ENCODE data around the gene FRMD4A.
A peak's percentile ranks its signal among the peaks of the same experiment; 100 is the strongest.

The FRMD4A gene

DNA sequence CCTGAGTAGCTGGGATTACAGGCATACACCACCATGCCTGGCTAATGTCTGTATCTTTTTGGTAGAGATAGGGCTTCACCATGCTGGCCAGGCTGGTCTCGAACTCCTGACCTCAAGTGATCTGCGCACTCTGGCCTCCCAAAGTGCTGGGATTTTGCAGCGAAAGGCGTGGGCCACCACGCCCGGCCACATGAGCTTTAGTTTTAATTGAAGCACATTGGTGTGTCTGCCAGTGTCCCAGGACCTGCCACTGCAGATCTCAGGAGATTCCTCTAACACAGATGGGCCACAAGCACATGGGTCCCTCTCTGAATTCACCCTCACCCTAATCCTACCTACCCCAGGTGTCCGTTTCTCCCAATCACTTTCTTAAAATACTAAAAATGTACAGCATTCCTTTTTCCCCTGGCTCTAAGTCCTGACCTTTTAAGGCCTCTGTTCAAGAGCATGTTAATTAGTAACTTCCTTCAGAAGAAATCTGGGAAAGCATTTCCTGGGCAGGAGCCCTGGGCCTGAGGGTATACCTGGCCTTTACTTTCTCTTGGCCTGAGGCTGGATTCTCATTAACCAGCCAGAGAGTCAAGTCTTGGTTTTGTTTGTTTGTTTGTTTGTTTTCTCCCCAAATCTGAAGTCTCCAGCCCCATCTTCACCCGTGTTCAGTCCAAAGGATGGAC is 661.4 kb downstream of the FRMD4A start:
- TF ChIP-seq, protein P1, sequence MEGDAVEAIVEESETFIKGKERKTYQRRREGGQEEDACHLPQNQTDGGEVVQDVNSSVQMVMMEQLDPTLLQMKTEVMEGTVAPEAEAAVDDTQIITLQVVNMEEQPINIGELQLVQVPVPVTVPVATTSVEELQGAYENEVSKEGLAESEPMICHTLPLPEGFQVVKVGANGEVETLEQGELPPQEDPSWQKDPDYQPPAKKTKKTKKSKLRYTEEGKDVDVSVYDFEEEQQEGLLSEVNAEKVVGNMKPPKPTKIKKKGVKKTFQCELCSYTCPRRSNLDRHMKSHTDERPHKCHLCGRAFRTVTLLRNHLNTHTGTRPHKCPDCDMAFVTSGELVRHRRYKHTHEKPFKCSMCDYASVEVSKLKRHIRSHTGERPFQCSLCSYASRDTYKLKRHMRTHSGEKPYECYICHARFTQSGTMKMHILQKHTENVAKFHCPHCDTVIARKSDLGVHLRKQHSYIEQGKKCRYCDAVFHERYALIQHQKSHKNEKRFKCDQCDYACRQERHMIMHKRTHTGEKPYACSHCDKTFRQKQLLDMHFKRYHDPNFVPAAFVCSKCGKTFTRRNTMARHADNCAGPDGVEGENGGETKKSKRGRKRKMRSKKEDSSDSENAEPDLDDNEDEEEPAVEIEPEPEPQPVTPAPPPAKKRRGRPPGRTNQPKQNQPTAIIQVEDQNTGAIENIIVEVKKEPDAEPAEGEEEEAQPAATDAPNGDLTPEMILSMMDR (IDR thresholded peaks at IDR 0.05): no peak
- no peak for TF ChIP-seq ZFX (IDR thresholded peaks at IDR 0.05; ENCODE audit: borderline replicate concordance)
- H3K27ac ChIP-seq: 0 out of 2 replicates have a peak overlapping the region, but pooled peaks have one; percentile 22

DNA sequence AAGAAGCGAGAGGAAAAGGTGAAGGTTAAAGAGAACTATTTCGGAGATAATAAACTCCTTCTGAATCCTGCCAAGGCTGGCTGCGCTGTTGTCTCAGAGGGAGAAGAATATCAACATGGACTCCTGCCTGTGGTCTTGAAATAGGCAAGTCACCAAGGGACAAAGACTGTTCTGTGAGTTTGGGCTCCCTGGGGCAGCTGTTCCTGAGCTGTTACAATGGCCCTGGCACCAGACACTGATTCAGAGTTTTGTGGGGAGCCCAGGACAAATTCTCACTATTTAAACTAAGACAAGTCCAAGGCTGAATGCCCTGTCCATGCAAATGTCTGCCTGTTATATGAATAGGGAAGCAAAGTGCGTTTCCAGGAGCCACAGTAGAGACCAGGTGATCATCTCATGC is 662.6 kb downstream of the FRMD4A start:
- TF ChIP-seq, protein P1 (IDR thresholded peaks at IDR 0.05): no peak
- TF ChIP-seq ZFX (IDR thresholded peaks at IDR 0.05; ENCODE audit: borderline replicate concordance): no peak

DNA sequence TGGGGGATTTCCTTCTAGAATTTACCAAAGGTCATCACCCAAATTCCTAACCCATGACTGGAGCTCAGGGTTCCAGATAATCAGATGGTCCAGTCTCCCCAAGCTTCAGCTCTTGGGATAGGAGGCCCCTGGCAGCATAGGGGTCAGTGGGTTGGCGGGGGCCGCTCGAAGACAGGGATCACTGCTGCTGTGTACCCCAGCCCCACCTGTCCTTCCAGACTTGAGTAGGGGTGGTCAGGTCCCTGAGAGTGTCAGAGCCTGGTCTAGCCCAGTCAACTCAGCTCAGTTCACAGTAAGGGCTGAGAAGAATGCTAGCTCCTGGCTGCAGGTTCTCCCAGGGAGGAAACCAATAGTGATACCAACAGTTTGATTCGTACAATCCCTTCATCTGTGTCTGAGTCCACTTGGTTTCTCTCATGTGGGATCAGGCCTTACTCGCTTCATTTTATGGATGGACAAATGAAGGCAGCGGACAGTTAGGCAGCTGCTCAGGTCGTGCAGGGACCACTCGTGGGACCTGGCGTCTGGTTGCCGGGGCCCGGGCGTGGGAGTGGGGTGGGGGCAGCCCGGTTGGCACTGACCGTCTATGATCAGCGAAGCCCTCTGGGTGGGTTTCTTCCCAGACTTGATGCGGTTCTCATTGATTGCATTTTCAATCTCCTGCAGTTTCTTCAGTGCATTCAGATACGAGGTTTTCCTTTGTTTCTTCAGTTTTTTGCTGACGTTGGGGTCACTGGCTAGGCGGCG is 665.0 kb downstream of the FRMD4A start:
- TF ChIP-seq ZFX (IDR thresholded peaks at IDR 0.05; ENCODE audit: borderline replicate concordance): no peak
- H3K27ac ChIP-seq: no peak overlapping the region

More for the DNA sequence above, 662.6 kb downstream of the FRMD4A start:
- H3K27ac ChIP-seq: no peak overlapping the region

- H3K27ac ChIP-seq: no peak overlapping the region
- TF ChIP-seq ZFX (IDR thresholded peaks at IDR 0.05; ENCODE audit: borderline replicate concordance): no peak
- TF ChIP-seq, protein P1 (IDR thresholded peaks at IDR 0.05): no peak
Observed at GRCh38 chr10:13661256-13661655, 669.5 kb downstream of the FRMD4A start.

DNA sequence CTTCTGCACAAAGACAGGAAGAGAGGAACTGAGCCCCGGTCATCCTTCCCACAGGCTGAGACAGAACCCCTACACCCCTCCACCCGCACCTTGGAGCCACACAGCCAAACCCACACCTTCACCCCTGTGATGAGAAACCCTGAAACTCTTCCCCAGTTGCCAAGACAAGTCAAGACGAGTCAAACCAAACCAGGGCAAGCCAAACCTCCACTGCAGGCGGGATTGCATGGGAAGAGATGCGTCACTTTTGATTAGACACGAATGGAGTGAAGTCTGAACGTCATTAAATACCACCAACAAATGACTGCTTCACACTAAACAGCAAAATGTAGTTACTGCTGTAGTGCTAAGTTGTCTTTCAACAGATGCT is 670.2 kb downstream of the FRMD4A start:
- H3K27ac ChIP-seq: no peak overlapping the region
- TF ChIP-seq ZFX (IDR thresholded peaks at IDR 0.05; ENCODE audit: borderline replicate concordance): no peak
- TF ChIP-seq, protein P1 (IDR thresholded peaks at IDR 0.05): no peak

DNA sequence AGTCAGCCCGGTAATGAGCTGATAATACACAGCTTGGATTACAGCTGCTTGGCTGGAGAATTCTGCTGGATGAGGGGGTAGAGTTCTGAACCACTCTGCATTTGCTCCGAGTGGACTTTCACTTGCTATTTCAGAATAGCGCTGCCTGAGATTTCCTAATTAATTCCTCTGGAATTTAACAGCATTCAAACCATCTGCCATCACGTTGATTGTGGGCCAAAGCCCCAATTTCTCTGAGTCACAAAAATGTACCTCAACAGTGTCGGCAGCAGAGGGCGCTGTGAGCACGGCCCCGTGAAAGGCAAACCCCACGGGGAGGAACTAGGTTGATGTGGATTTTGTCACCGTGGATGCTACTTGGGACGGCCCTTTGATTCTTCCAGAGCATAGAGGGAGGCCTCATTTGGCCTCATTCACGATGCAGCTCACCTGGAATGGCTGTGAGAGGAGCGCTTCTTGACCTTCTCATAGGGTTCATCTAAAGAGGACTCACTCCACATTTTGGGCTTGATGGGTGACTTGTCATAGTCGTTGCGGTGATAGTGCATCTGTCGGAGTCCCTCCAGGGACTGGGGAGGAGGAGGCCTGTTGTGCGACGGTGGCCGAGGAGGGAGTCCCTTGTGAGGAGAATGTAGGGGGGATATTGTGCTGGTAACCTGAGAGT is 670.7 kb downstream of the FRMD4A start:
- TF ChIP-seq ZFX (IDR thresholded peaks at IDR 0.05; ENCODE audit: borderline replicate concordance): no peak
- TF ChIP-seq, protein P1 (IDR thresholded peaks at IDR 0.05): peak; percentile 93
- no peak overlapping the region for H3K27ac ChIP-seq

DNA sequence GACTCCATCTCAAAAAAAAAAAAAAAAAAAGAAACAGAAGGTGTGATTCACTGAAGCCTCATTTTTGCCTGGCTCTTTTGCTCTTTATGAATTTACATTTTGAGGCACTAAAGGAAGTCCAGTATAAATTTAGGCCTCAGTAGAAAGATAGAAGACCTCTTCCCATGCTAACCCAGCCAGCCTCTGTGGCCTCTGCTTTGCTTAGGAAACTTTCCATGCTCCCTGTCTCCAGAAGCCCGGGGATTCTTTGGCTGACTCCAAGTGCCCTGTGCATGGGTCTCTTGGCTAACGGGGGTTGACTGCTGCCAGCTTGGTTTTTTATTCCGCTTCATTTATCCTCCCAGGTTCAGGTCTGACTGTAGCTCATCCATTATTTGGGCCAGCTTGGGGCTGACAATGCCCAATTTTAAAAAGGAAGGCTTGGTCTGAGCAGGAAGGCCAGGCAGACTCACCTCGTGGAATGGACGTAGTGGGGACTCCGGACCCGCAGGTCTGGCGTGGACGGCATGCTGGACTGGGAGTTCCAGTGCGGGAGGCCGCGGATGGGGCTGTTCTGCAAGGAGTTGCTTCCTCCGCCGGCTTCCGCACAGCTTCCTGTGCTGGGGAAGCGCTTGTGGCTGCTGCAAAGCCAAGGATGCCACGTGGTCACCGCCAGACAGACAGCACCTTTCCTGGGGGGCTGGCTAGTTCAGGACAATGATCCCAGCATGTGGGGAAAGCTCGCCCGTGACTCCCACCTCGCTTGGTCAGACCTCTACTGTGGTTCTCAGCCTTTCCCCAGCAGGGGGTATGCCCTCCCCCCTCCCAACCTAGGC is 671.6 kb downstream of the FRMD4A start:
- TF ChIP-seq, protein P1 (IDR thresholded peaks at IDR 0.05): no peak
- no peak for TF ChIP-seq ZFX (IDR thresholded peaks at IDR 0.05; ENCODE audit: borderline replicate concordance)
- no peak overlapping the region for H3K27ac ChIP-seq
